Mucosa of descending colon (tissue), 3 donors: ENCODE measurements around the gene EN2. TPM values are rescaled to one million over a fixed set of nuclear protein-coding genes. Genes with fewer than 3 reads are reported as not detected.

Experiments
- ATAC-seq: fragments of 200-7000 bp; cut with Tn5 transposase; one replicate; pipeline ENCODE4 v1.9.1; 2020; ENCODE audit warnings: mild to moderate bottlenecking, moderate library complexity
- DNase-seq, 3 donors: peaks; one replicate each; pipeline ENCODE4 v3.0.0-alpha.2; 2020
- H3K36me3 ChIP-seq: fragments of 200-600 bp; one replicate; pipeline ENCODE4 v1.8.0; 2021; ENCODE audit warnings: low read depth, mild to moderate bottlenecking
- H3K4me1 ChIP-seq: fragments of 200-600 bp; one replicate; pipeline ENCODE4 v1.8.0; 2021; ENCODE audit warnings: low read depth, mild to moderate bottlenecking
- H3K4me3 ChIP-seq: fragments of 200-600 bp; one replicate; pipeline ENCODE4 v1.8.0; 2021; ENCODE audit warnings: mild to moderate bottlenecking
- H3K9me3 ChIP-seq: fragments of 200-600 bp; one replicate; pipeline ENCODE4 v1.8.0; 2021; ENCODE audit warnings: mild to moderate bottlenecking
- intact Hi-C, 2 donors: fragments of 100-400 bp; cut with DNase I in 1 of 2; cut with micrococcal nuclease in 1 of 2; formaldehyde crosslinking; loops; one replicate each; pipeline versions ENCODE4 v1.11.0 to v1.11.1; 2022; cut with DNase I, micrococcal nuclease
- total RNA-seq, 3 donors: library from RNA; stranded (reverse); fragmentation: NEBNext Ultra II Directional in 2 of 3; extraction: Animal tissue kit (Norgen Biotek cat#: 25700) in 2 of 3; gene quantifications; one replicate each; pipeline versions ENCODE4 v1.2.1 to v1.2.4, GENCODE V29; 2021 to 2023
- TF ChIP-seq, protein P1 (sequence below): fragments of 200-600 bp; IDR thresholded peaks from one replicate; pipeline ENCODE4 v1.8.0; 2022; ENCODE audit warnings: antibody characterized with exemption, mild to moderate bottlenecking
- donor health status: DM: no; HTN: no; CAD: no; lungs with moderate emphysema.
- donor health status: DM: no; HTN: no; CAD: no.
- donor health status: DM: no; HTN: yes; CAD: no.

Gene EN2
- total RNA-seq, 3 donors from 2014 or later, result not detected

DNA sequence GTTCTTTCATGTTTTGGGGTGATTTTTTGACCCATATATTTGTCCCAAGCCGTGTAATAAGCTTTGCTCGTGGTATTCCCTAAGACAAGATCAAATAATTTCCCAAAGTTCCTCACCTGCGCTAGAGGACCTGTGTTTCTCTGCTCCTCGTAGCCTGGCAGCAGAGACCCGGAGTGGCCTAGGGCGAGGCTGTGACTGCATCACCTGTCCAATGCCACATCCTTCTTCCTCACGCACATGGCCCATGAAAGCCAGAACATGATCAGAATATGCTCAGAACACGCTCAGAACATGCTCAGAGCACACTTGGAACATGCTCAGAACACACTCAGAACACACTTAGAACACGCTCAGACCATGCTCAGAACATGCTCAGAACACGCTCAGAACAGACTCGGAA, 23.8 kb downstream of the EN2 start:
- no peak overlapping the region for H3K4me3 ChIP-seq
- no peaks in the 10 kb centered on the region for H3K4me1 ChIP-seq
- intact Hi-C loops, result no loop called here
- TF ChIP-seq, protein P1, sequence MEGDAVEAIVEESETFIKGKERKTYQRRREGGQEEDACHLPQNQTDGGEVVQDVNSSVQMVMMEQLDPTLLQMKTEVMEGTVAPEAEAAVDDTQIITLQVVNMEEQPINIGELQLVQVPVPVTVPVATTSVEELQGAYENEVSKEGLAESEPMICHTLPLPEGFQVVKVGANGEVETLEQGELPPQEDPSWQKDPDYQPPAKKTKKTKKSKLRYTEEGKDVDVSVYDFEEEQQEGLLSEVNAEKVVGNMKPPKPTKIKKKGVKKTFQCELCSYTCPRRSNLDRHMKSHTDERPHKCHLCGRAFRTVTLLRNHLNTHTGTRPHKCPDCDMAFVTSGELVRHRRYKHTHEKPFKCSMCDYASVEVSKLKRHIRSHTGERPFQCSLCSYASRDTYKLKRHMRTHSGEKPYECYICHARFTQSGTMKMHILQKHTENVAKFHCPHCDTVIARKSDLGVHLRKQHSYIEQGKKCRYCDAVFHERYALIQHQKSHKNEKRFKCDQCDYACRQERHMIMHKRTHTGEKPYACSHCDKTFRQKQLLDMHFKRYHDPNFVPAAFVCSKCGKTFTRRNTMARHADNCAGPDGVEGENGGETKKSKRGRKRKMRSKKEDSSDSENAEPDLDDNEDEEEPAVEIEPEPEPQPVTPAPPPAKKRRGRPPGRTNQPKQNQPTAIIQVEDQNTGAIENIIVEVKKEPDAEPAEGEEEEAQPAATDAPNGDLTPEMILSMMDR, result no peak
- no peaks in the 10 kb centered on the region for H3K9me3 ChIP-seq
- ATAC-seq (no peak), DNase-seq (no peak)
- no peaks in the 10 kb centered on the region for H3K36me3 ChIP-seq

DNA sequence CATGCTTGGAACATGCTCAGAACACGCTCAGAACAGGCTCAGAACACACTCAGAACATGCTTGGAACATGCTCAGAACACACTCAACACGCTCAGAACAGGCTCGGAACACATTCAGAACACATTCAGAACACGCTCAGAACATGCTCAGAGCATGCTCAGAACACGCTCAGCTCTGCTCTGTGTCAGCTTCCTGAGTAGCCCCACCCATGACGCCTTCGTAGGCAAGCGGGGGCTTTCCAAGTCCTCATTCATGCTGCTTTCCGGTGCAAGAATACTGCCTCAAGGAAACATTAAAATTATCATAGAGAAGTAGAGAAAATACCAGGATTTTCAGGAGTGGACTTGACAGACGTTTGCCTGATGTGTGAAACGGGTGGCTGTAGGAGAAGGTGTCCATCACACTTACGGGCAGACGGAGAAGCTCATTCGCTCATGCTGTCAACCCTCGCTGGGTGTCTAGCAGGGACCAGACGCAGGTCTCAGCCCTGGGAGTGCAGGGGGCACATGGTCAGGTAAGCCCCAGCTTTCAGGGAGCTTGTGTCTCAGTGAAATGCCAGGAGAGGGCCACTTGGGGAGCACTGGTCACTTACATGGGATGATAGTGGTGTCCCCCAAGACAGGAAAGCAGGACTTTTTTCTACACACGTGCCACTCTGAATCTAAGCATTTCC, 24.7 kb downstream of the EN2 start:
- H3K4me3 ChIP-seq, result no peak overlapping the region
- H3K36me3 ChIP-seq, result no peaks in the 10 kb centered on the region
- TF ChIP-seq, protein P1, result no peak
- H3K4me1 ChIP-seq, result no peaks in the 10 kb centered on the region
- no peaks in the 10 kb centered on the region for H3K9me3 ChIP-seq
- no peak for DNase-seq
- ATAC-seq, result no peak
- intact Hi-C loops, result no loop called here

DNA sequence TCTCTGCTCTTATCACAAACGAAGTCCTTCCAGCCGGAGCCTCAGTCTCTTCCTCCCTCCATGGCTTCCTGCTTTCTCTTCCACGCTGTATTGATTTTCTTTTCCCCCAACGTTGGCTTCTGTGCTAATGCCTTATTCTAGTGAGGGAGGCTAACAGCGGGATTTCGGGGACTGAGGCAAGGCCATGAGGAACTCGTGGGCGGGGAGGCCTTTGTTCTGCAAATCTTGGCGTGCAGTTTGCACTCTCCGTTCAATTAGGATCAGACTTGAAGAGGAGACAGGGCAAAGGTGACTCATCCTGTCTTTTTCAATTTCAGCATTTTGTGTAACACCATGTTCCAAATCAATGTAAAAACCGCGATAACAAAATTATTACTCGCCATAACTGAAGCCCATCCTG, 25.3 kb downstream of the EN2 start:
- H3K9me3 ChIP-seq, result no peaks in the 10 kb centered on the region
- TF ChIP-seq, protein P1, result no peak
- DNase-seq (no peak), ATAC-seq (no peak)
- no peaks in the 10 kb centered on the region for H3K4me1 ChIP-seq
- no peaks in the 10 kb centered on the region for H3K36me3 ChIP-seq
- H3K4me3 ChIP-seq, result no peak overlapping the region
- intact Hi-C loops, result no loop called here

DNA sequence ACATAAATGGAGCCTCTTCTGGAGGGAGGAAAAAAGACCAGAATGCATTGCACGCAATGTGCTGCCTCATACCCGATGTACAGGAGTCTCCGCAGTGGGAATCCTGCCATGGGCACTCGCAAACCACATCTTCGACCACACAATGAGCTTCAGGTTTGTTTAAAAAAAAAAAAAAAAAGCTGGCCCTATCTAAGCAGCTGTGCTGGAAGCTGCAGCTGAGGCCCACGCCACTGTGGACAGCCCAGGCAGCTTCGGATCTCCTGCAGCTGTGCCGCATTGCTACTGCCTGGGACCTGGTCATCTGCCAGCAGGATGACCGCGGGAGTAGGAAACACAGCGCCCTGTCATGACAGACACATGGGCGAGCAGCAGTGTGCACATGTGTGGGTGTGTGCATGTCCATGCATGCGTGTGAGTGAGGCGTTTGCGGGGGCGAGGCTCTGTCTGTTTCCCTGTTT, 26.0 kb downstream of the EN2 start:
- H3K36me3 ChIP-seq, result no peaks in the 10 kb centered on the region
- intact Hi-C loops, result no loop called here
- H3K9me3 ChIP-seq, result no peaks in the 10 kb centered on the region
- TF ChIP-seq, protein P1, result no peak
- no peak for DNase-seq
- H3K4me1 ChIP-seq, result no peaks in the 10 kb centered on the region
- ATAC-seq, result peak; percentile 25
- no peak overlapping the region for H3K4me3 ChIP-seq

DNA sequence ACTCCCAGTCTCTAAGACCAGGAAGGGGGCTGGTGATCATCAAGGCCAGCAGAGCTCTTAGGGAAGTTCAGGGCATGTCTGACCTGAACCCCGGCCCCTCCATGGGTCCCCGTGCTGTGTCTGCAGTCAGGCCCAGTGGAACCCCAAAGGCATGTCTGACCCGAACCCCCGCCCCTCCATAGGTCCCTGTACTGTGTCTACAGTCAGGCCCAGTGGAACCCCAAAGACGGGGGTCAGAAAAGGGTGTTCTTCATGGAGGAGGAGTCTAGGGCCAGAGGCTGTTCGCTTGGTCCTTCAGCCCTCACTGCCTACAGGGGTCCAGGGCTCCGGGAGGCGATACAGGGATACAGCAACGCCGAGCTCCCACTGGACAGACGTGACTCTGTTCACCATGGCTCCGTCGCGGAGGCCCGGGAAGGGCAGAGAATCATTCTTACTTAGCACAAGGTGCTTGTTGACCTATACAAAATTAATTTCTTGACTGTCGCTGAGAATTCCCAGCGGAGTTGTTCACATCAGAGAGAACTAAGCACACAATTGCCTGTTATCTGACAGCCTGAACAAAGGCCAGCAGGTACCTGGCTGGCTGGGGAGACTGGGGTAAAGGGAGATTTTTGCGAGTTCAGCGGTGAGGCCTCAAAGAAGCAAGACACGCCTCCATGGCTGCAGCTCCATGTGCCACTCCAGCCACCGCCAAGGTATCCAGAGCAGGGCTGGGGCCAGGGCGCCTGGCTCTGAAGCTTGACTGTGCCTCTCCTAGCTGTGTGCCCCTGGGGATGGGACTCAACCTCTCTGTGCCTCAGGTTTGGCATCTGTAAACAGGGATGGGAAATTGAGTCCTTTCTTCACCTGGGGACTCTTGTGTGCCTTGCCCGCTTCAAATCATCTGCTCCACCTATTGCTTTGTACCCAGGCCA, 26.8 kb downstream of the EN2 start:
- H3K9me3 ChIP-seq, result no peaks in the 10 kb centered on the region
- intact Hi-C loops, result no loop called here
- H3K4me1 ChIP-seq, result no peaks in the 10 kb centered on the region
- TF ChIP-seq, protein P1, result no peak
- no peak overlapping the region for H3K4me3 ChIP-seq
- ATAC-seq (no peak), DNase-seq (no peak)
- H3K36me3 ChIP-seq, result no peaks in the 10 kb centered on the region
